SJSA1 (cell line): Measurements from ENCODE around the gene HACD4. TPM values are rescaled to one million over a fixed set of nuclear protein-coding genes. Genes with fewer than 3 reads are reported as not detected.

ENCODE experiments used
- DNase-seq, 2 experiments: peaks; one replicate each; pipeline ENCODE4 v3.0.0-alpha.2; 2015 to 2020; ENCODE audit warnings: low spot score in 2 of 2, low read depth in 1 of 2
- H3K27ac ChIP-seq: fragments of 250-450 bp; sonication (Bioruptor Pico); 2 replicates; pipeline ENCODE4 v1.5.1; 2020; ENCODE audit warnings: mild to moderate bottlenecking, moderate library complexity
- H3K27me3 ChIP-seq: fragments of 250-450 bp; sonication (Bioruptor Pico); replicated peaks from 2 replicates; pipeline ENCODE4 v1.5.1; 2020; ENCODE audit warnings: mild to moderate bottlenecking, moderate library complexity
- H3K36me3 ChIP-seq: fragments of 250-450 bp; sonication (Bioruptor Pico); 2 replicates; pipeline ENCODE4 v1.5.1; 2020; ENCODE audit warnings: mild to moderate bottlenecking
- H3K4me1 ChIP-seq: fragments of 250-450 bp; sonication (Bioruptor Pico); replicated peaks from 2 replicates; pipeline ENCODE4 v1.6.1; 2021; ENCODE audit warnings: mild to moderate bottlenecking
- H3K4me3 ChIP-seq: fragments of 250-450 bp; sonication (Bioruptor Pico); 2 replicates; pipeline ENCODE4 v1.5.1; 2020; ENCODE audit warnings: mild to moderate bottlenecking
- H3K9me3 ChIP-seq: fragments of 250-450 bp; sonication (Bioruptor Pico); replicated peaks from 2 replicates; pipeline ENCODE4 v1.5.1; 2020; ENCODE audit warnings: mild to moderate bottlenecking
- total RNA-seq: library from RNA; depleted of rRNA; stranded (reverse); fragments of >200 nt; shearing (Covaris generic); gene quantifications from 2 replicates; pipeline ENCODE4 v1.2.3, GENCODE V29; 2014

Gene HACD4
- total RNA-seq, 1 experiment from 2014 or later: 5.2 TPM

- Histone ChIP-seq H3K4me1 (no peaks in the 10 kb centered on the region), H3K9me3 (no peaks in the 10 kb centered on the region), H3K4me3 (no peak overlapping the region), H3K27me3 (no peaks in the 10 kb centered on the region), H3K36me3 (no peaks in the 10 kb centered on the region), H3K27ac (no peak overlapping the region)
- DNase-seq: no peak
Observed at GRCh38 chr9:20996809-20997208, 34.6 kb downstream of the HACD4 start.

GRCh38 chr9:20995616-20996015, 35.8 kb downstream of the HACD4 start:
- no peak for DNase-seq
- no peaks in the 10 kb centered on the region for H3K9me3 ChIP-seq
- H3K4me3 ChIP-seq: no peak overlapping the region
- no peak overlapping the region for H3K27ac ChIP-seq
- no peaks in the 10 kb centered on the region for H3K36me3 ChIP-seq
- H3K27me3 ChIP-seq: no peaks in the 10 kb centered on the region
- no peaks in the 10 kb centered on the region for H3K4me1 ChIP-seq

- no peaks in the 10 kb centered on the region for H3K36me3 ChIP-seq
- H3K9me3 ChIP-seq: no peaks in the 10 kb centered on the region
- no peak overlapping the region for H3K4me3 ChIP-seq
- no peak for DNase-seq
- no peaks in the 10 kb centered on the region for H3K27me3 ChIP-seq
- H3K4me1 ChIP-seq: no peaks in the 10 kb centered on the region
- no peak overlapping the region for H3K27ac ChIP-seq
Observed at GRCh38 chr9:20994486-20994885, 37.0 kb downstream of the HACD4 start.

GRCh38 chr9:20990867-20991266, 40.6 kb downstream of the HACD4 start:
- no peaks in the 10 kb centered on the region for H3K4me1 ChIP-seq
- no peak overlapping the region for H3K27ac ChIP-seq
- no peaks in the 10 kb centered on the region for H3K36me3 ChIP-seq
- DNase-seq: no peak
- H3K27me3 ChIP-seq: no peaks in the 10 kb centered on the region
- H3K4me3 ChIP-seq: no peak overlapping the region
- H3K9me3 ChIP-seq: no peaks in the 10 kb centered on the region

GRCh38 chr9:20989923-20990341, 41.5 kb downstream of the HACD4 start:
- no peak for DNase-seq
- no peak overlapping the region for H3K27ac ChIP-seq
- H3K9me3 ChIP-seq: no peaks in the 10 kb centered on the region
- no peaks in the 10 kb centered on the region for H3K27me3 ChIP-seq
- no peaks in the 10 kb centered on the region for H3K36me3 ChIP-seq
- no peaks in the 10 kb centered on the region for H3K4me1 ChIP-seq
- no peak overlapping the region for H3K4me3 ChIP-seq

GRCh38 chr9:20988671-20989315, 42.6 kb downstream of the HACD4 start:
- no peak for DNase-seq
- Histone ChIP-seq H3K4me1 (no peaks in the 10 kb centered on the region), H3K36me3 (no peaks in the 10 kb centered on the region), H3K27ac (no peak overlapping the region), H3K9me3 (no peaks in the 10 kb centered on the region), H3K27me3 (no peaks in the 10 kb centered on the region), H3K4me3 (no peak overlapping the region)

- no peak for DNase-seq
- Histone ChIP-seq H3K36me3 (no peaks in the 10 kb centered on the region), H3K4me1 (no peaks in the 10 kb centered on the region), H3K27ac (no peak overlapping the region), H3K4me3 (no peak overlapping the region), H3K27me3 (no peaks in the 10 kb centered on the region), H3K9me3 (no peaks in the 10 kb centered on the region)
Observed at GRCh38 chr9:20988061-20988460, 43.4 kb downstream of the HACD4 start.

GRCh38 chr9:20987521-20987920, 43.9 kb downstream of the HACD4 start:
- Histone ChIP-seq H3K27me3 (no peaks in the 10 kb centered on the region), H3K4me3 (no peak overlapping the region), H3K36me3 (peaks cover 4% of the 10 kb centered on the region; the same call in 1 of the 2 replicates), H3K9me3 (no peaks in the 10 kb centered on the region), H3K27ac (no peak overlapping the region), H3K4me1 (peaks cover under 1% of the 10 kb centered on the region; the same call in 1 of the 2 replicates)
- DNase-seq: no peak

GRCh38 chr9:20985851-20986600, 45.4 kb downstream of the HACD4 start:
- Histone ChIP-seq H3K27ac (no peak overlapping the region), H3K27me3 (no peaks in the 10 kb centered on the region), H3K4me1 (peaks cover 13% of the 10 kb centered on the region), H3K36me3 (peaks cover 4% of the 10 kb centered on the region; the same call in 1 of the 2 replicates), H3K9me3 (no peaks in the 10 kb centered on the region), H3K4me3 (no peak overlapping the region)
- no peak for DNase-seq

- H3K4me1 ChIP-seq: peaks cover 22% of the 10 kb centered on the region
- H3K36me3 ChIP-seq: peaks cover 4% of the 10 kb centered on the region; the same call in 1 of the 2 replicates
- H3K4me3 ChIP-seq: no peak overlapping the region
- H3K27ac ChIP-seq: no peak overlapping the region
- no peaks in the 10 kb centered on the region for H3K9me3 ChIP-seq
- DNase-seq: no peak
- H3K27me3 ChIP-seq: no peaks in the 10 kb centered on the region
Observed at GRCh38 chr9:20984506-20984905, 46.9 kb downstream of the HACD4 start.

- no peaks in the 10 kb centered on the region for H3K27me3 ChIP-seq
- H3K27ac ChIP-seq: peak overlapping the region; percentile 82
- DNase-seq: peak; percentile 64 to 83
- H3K36me3 ChIP-seq: peaks cover 4% of the 10 kb centered on the region; the same call in 1 of the 2 replicates
- peaks cover 22% of the 10 kb centered on the region for H3K4me1 ChIP-seq
- H3K9me3 ChIP-seq: no peaks in the 10 kb centered on the region
- no peak overlapping the region for H3K4me3 ChIP-seq
Observed at GRCh38 chr9:20981486-20981885, 50.0 kb downstream of the HACD4 start.

GRCh38 chr9:20980832-20981455, 50.5 kb downstream of the HACD4 start:
- no peak overlapping the region for H3K4me3 ChIP-seq
- H3K27me3 ChIP-seq: no peaks in the 10 kb centered on the region
- H3K27ac ChIP-seq: peak overlapping the region; percentile 82

GRCh38 chr9:20978249-20978648, 53.2 kb downstream of the HACD4 start:
- DNase-seq: no peak
- no peak overlapping the region for H3K4me3 ChIP-seq
- no peaks in the 10 kb centered on the region for H3K27me3 ChIP-seq
- H3K9me3 ChIP-seq: no peaks in the 10 kb centered on the region
- H3K36me3 ChIP-seq: peaks cover 4% of the 10 kb centered on the region; the same call in 1 of the 2 replicates
- H3K4me1 ChIP-seq: peaks cover 22% of the 10 kb centered on the region
- no peak overlapping the region for H3K27ac ChIP-seq

More at GRCh38 chr9:20980832-20981455, 50.5 kb downstream of the HACD4 start:
- Histone ChIP-seq H3K9me3 (no peaks in the 10 kb centered on the region), H3K4me1 (peaks cover 22% of the 10 kb centered on the region), H3K36me3 (peaks cover 4% of the 10 kb centered on the region; the same call in 1 of the 2 replicates)
- DNase-seq: peak in 1 of 2 experiments; percentile 60
